HepG2 (cell line): ENCODE results near the gene LRRFIP2. TPM values are rescaled to one million over a fixed set of nuclear protein-coding genes. Genes with fewer than 3 reads are reported as not detected.

Source experiments
- BHLHE40 ChIP-seq: IDR thresholded peaks from 2 replicates; pipeline ENCODE4 v1.6.1; 2011; ENCODE audit warnings: low read length, improper control_type of control experiment
- HMG20A ChIP-seq: IDR thresholded peaks from 2 replicates; pipeline ENCODE4 v1.6.1; 2016; ENCODE audit warnings: borderline replicate concordance
- HNF4G ChIP-seq, 2 experiments: sonication (generic) in 1 of 2; formaldehyde crosslinking in 1 of 2; IDR thresholded peaks; 2 replicates each; pipeline versions ENCODE4 v1.4.0 to v1.6.1; 2011 to 2020; ENCODE audit warnings: borderline replicate concordance in 2 of 2, low read depth in 2 of 2, mild to moderate bottlenecking in 2 of 2, low read length in 1 of 2, missing genetic modification reagents in 1 of 2, moderate library complexity in 1 of 2
- PRDM15 ChIP-seq: sonication (generic); formaldehyde crosslinking; IDR thresholded peaks from 2 replicates; pipeline ENCODE4 v1.4.0; 2020; ENCODE audit warnings: missing genetic modification reagents
- ZKSCAN5 ChIP-seq: sonication (generic); formaldehyde crosslinking; IDR thresholded peaks from 2 replicates; pipeline ENCODE4 v1.5.1; 2020; ENCODE audit warnings: mild to moderate bottlenecking, missing genetic modification reagents
- ZNF572 ChIP-seq: sonication (generic); formaldehyde crosslinking; IDR thresholded peaks from 2 replicates; pipeline ENCODE4 v1.5.1; 2020; ENCODE audit warnings: mild to moderate bottlenecking, missing genetic modification reagents
- ZNF7 ChIP-seq: IDR thresholded peaks from 2 replicates; pipeline ENCODE4 v1.6.1; 2016; ENCODE audit warnings: missing biosample characterization, missing genetic modification reagents
- polyA plus RNA-seq, 8 experiments: library from polyadenylated mRNA; depleted of rRNA in 3 of 8; stranded (reverse) in 7 of 8; unstranded in 1 of 8; fragments of >200 nt; fragmentation: Illumina TruSeq in 4 of 8; extraction: Trizol in 4 of 8; gene quantifications; 2 replicates each; pipeline versions ENCODE4 v1.2.1 to v1.2.3, GENCODE V29; 2011 to 2016; ENCODE audit warnings: low read depth in 4 of 8, missing spikeins in 1 of 8, mixed read lengths in 1 of 8; ENCODE audit not compliant: insufficient read depth in 1 of 8
- total RNA-seq, 5 experiments: library from RNA; depleted of rRNA; stranded (reverse); fragments of >200 nt; fragmentation: Illumina TruSeq; extraction: Trizol; gene quantifications; 2 replicates each; pipeline ENCODE4 v1.2.3, GENCODE V29; 2016; ENCODE audit warnings: low read depth in 1 of 5
- TF ChIP-seq, protein P1 (sequence below): sonication (generic); formaldehyde crosslinking; IDR thresholded peaks from 2 replicates; pipeline ENCODE4 v1.9.0; 2021; ENCODE audit warnings: missing genetic modification reagents, mild to moderate bottlenecking, borderline replicate concordance

LRRFIP2 gene
- total and polyA plus RNA-seq, 2 of the 13 experiments (the other 11 are each of a cell fraction or from before 2014, with no cell fraction given): 13.5 to 32.2 TPM

DNA sequence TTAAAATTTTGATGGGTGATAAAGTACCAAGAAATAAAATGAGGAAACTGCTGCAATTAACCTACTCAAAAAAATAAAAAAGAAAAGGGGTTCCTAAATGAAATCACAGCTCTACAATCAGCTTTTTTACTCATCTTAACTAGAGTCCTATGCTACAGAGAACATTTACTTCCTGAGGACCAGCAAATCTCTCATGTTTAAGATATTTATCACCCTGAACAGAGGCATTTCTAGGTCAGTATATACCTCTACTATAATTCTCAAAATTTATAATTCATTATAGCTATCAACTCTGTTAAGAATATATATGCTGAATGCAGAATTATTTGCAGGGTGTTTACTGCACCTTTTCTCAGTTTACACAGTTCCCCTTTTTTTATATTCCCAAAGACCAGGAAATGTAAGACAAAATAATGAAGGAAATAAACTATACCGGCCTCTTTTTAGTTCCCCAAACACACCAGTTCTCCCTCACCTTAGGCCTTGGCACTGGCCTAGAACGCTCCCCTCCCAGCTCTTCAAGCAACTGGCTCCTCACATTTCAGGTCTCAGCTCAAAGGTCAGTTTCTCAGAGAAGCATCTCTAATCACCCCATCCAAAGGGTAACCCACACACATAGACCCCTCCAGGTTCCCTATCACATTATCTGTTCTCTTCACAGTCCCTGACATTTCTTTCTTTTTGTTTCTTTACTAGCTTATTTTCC is 71.1 kb downstream of the LRRFIP2 start (continued):
- no peak for TF ChIP-seq HNF4G (IDR thresholded peaks at IDR 0.05; ENCODE audit: borderline replicate concordance, low read depth, low read length)
- no peak for TF ChIP-seq HNF4G (CRISPR knock-in tag; IDR thresholded peaks at IDR 0.05; ENCODE audit: borderline replicate concordance, low read depth)
- no peak for TF ChIP-seq BHLHE40
- TF ChIP-seq PRDM15 (CRISPR knock-in tag): no peak
- no peak for TF ChIP-seq ZKSCAN5
- TF ChIP-seq, protein P1, sequence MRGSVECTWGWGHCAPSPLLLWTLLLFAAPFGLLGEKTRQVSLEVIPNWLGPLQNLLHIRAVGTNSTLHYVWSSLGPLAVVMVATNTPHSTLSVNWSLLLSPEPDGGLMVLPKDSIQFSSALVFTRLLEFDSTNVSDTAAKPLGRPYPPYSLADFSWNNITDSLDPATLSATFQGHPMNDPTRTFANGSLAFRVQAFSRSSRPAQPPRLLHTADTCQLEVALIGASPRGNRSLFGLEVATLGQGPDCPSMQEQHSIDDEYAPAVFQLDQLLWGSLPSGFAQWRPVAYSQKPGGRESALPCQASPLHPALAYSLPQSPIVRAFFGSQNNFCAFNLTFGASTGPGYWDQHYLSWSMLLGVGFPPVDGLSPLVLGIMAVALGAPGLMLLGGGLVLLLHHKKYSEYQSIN (CRISPR knock-in tag): no peak
- no peak for TF ChIP-seq HMG20A (CRISPR knock-in tag)
- no peak for TF ChIP-seq ZNF7 (CRISPR knock-in tag)
- no peak for TF ChIP-seq ZNF572 (CRISPR knock-in tag)
